Activated naive CD4-positive, alpha-beta T cell (primary cell): Measurements from ENCODE around the gene EGFL7.

Source experiments
- DNase-seq, 4 experiments: peaks; one replicate each; lab custom pipeline; 2025; lab: John Stamatoyannopoulos, UW

Gene EGFL7

GRCh38 chr9:136718345-136719194, 55.9 kb downstream of the EGFL7 start:
- no peak for DNase-seq

GRCh38 chr9:136719195-136719880, 56.6 kb downstream of the EGFL7 start:
- DNase-seq = no peak

GRCh38 chr9:136720251-136720897, 57.7 kb downstream of the EGFL7 start:
- no peak for DNase-seq

- DNase-seq = no peak
Observed at GRCh38 chr9:136720898-136721338, 58.2 kb downstream of the EGFL7 start.

GRCh38 chr9:136721339-136722092, 58.8 kb downstream of the EGFL7 start:
- DNase-seq = no peak
